ENCODE measurements around the gene KRTAP19-1. TPM values are rescaled to one million over a fixed set of nuclear protein-coding genes. Genes with fewer than 3 reads are reported as not detected.

Gene KRTAP19-1
- total RNA-seq, 1 experiment from 2014 or later = not detected

- Histone ChIP-seq H3K36me3 (ENCODE audit: insufficient read depth, low read length, poor library complexity, severe bottlenecking) (no peaks in the 10 kb centered on the region), H3K27me3 (replicated peaks; ENCODE audit: insufficient read depth, low read depth, low read length, poor library complexity) (no peaks in the 10 kb centered on the region), H3K4me3 (ENCODE audit: low read depth, low read length, poor library complexity, severe bottlenecking) (no peak within 1 kb of the TSS), H3K9me3 (ENCODE audit: low read depth, low read length, poor library complexity, severe bottlenecking) (no peaks in the 10 kb centered on the region), H3K27ac (ENCODE audit: low read depth, low read length, poor library complexity, severe bottlenecking) (no peak within 1 kb of the TSS), H3K4me1 (ENCODE audit: insufficient read depth, low read length, poor library complexity, severe bottlenecking) (no peaks in the 10 kb centered on the region)
- no TSS peak for BruUV-seq (replicated peaks)
- CTCF ChIA-PET = no interaction called here
- intact Hi-C loops (cut with micrococcal nuclease; ENCODE audit: unreplicated experiment) = no loop called here
- POLR2A ChIA-PET (ENCODE audit: low non-redundant PET) = no interaction called here
- no peak for DNase-seq (ENCODE audit: low spot score)
- TF ChIP-seq EZH2 (IDR thresholded peaks at IDR 0.05; ENCODE audit: borderline replicate concordance, low read depth, low read length, poor library complexity, severe bottlenecking) (no peak), CTCF (conservative IDR thresholded peaks at IDR 0.05; ENCODE audit: low read depth, low read length) (no peak)
Observed at GRCh38 chr21:30502041-30502440, 21.9 kb upstream of the KRTAP19-1 start, which contains the start of gene KRTAP19-5. Gene KRTAP19-5 (minus strand): TSS chr21:30502141. CDS start chr21:30502090, 51 bp downstream.

GRCh38 chr21:30497065-30497464 is 16.9 kb upstream of the KRTAP19-1 start, which contains the start of gene KRTAP19-4:
Gene KRTAP19-4 (minus strand): TSS chr21:30497165. CDS start chr21:30497110, 55 bp downstream.
- no peak for DNase-seq (ENCODE audit: low spot score)
- no peaks in the 10 kb centered on the region for H3K36me3 ChIP-seq (ENCODE audit: insufficient read depth, low read length, poor library complexity, severe bottlenecking)
- POLR2A ChIA-PET (ENCODE audit: low non-redundant PET) = no interaction called here
- no peaks in the 10 kb centered on the region for H3K9me3 ChIP-seq (ENCODE audit: low read depth, low read length, poor library complexity, severe bottlenecking)
- intact Hi-C loops (cut with micrococcal nuclease; ENCODE audit: unreplicated experiment) = no loop called here
- no peak within 1 kb of the TSS for H3K4me3 ChIP-seq (ENCODE audit: low read depth, low read length, poor library complexity, severe bottlenecking)
- no peak for TF ChIP-seq CTCF (conservative IDR thresholded peaks at IDR 0.05; ENCODE audit: low read depth, low read length)
- no peak for TF ChIP-seq EZH2 (IDR thresholded peaks at IDR 0.05; ENCODE audit: borderline replicate concordance, low read depth, low read length, poor library complexity, severe bottlenecking)
- H3K27ac ChIP-seq (ENCODE audit: low read depth, low read length, poor library complexity, severe bottlenecking) = no peak within 1 kb of the TSS
- no peaks in the 10 kb centered on the region for H3K27me3 ChIP-seq (replicated peaks; ENCODE audit: insufficient read depth, low read depth, low read length, poor library complexity)
- H3K4me1 ChIP-seq (ENCODE audit: insufficient read depth, low read length, poor library complexity, severe bottlenecking) = no peaks in the 10 kb centered on the region
- BruUV-seq (replicated peaks) = no TSS peak
- CTCF ChIA-PET = no interaction called here

- no peaks in the 10 kb centered on the region for H3K27me3 ChIP-seq (replicated peaks; ENCODE audit: insufficient read depth, low read depth, low read length, poor library complexity)
- no peak for TF ChIP-seq CTCF (conservative IDR thresholded peaks at IDR 0.05; ENCODE audit: low read depth, low read length)
- no peak for TF ChIP-seq EZH2 (IDR thresholded peaks at IDR 0.05; ENCODE audit: borderline replicate concordance, low read depth, low read length, poor library complexity, severe bottlenecking)
- intact Hi-C loops (cut with micrococcal nuclease; ENCODE audit: unreplicated experiment) = no loop called here
- H3K4me3 ChIP-seq (ENCODE audit: low read depth, low read length, poor library complexity, severe bottlenecking) = no peak within 1 kb of the TSS
- H3K27ac ChIP-seq (ENCODE audit: low read depth, low read length, poor library complexity, severe bottlenecking) = no peak within 1 kb of the TSS
- peaks cover 5% of the 10 kb centered on the region for H3K9me3 ChIP-seq (ENCODE audit: low read depth, low read length, poor library complexity, severe bottlenecking)
- ChIA-PET POLR2A (ENCODE audit: low non-redundant PET) (no interaction called here), CTCF (no interaction called here)
- DNase-seq (ENCODE audit: low spot score) = no peak
- H3K36me3 ChIP-seq (ENCODE audit: insufficient read depth, low read length, poor library complexity, severe bottlenecking) = no peaks in the 10 kb centered on the region
- no TSS peak for BruUV-seq (replicated peaks)
- no peaks in the 10 kb centered on the region for H3K4me1 ChIP-seq (ENCODE audit: insufficient read depth, low read length, poor library complexity, severe bottlenecking)
Observed at GRCh38 chr21:30491963-30492428, 11.8 kb upstream of the KRTAP19-1 start, which contains the start of gene KRTAP19-3. Gene KRTAP19-3 (minus strand): TSS chr21:30492013. CDS start chr21:30491957, 56 bp downstream.

Data from A673 (cell line).